D341Med (cell line): ENCODE results near the gene ARHGEF10L.

ENCODE experiments used
- DNase-seq: peaks from one replicate; pipeline ENCODE4 v3.0.0; 2012; ENCODE audit warnings: low spot score

ARHGEF10L gene

GRCh38 chr1:17594026-17594425, 54.5 kb downstream of the ARHGEF10L start:
- no peak for DNase-seq

DNA sequence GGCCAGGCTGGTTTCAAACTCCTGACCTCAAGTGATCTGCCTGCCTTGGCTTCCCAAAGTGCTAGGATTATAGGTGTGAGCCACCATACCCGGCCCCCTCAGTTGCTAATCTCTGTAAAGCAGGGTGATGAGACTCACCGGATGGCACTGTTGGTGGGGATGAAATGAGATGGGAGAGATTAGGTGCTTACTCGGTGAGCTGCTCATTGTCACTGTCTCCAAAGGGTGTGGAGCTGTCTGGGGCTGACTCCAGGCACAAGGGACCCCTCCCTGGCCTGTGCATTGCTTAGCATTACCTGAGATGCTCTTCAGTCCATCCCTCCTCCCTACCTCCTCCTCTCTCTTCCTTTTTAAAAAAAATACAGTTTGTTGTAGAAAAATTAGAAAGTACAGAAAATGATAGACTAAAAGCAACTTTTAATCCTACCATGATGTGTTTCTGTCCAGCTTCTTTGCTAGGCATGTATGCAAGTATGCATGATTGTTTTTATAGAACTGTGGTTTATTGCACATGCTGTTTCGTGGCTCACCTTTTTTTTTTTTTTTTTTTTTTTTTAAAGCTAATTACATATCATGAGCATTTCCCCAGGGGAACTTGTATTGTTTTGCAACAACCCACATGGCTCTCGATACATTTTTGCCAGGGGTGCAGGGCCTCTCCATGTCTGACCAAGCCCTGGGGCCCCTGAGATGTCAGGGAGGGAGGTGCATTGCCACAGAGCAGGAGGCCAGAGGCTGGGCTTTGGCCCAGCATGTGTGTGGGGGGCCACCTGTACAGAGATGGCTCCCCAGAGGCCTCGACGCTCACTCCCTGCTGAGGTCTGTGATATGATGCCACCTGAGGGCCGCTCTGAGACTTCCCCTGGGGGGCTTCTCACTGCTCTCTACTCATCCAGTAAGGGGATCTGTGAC, 55.4 kb downstream of the ARHGEF10L start:
- no peak for DNase-seq

- DNase-seq: no peak
These were observed 56.1 kb downstream of the ARHGEF10L start for GRCh38 chr1:17595602-17595925.

GRCh38 chr1:17596186-17596585, 56.7 kb downstream of the ARHGEF10L start:
- no peak for DNase-seq

DNA sequence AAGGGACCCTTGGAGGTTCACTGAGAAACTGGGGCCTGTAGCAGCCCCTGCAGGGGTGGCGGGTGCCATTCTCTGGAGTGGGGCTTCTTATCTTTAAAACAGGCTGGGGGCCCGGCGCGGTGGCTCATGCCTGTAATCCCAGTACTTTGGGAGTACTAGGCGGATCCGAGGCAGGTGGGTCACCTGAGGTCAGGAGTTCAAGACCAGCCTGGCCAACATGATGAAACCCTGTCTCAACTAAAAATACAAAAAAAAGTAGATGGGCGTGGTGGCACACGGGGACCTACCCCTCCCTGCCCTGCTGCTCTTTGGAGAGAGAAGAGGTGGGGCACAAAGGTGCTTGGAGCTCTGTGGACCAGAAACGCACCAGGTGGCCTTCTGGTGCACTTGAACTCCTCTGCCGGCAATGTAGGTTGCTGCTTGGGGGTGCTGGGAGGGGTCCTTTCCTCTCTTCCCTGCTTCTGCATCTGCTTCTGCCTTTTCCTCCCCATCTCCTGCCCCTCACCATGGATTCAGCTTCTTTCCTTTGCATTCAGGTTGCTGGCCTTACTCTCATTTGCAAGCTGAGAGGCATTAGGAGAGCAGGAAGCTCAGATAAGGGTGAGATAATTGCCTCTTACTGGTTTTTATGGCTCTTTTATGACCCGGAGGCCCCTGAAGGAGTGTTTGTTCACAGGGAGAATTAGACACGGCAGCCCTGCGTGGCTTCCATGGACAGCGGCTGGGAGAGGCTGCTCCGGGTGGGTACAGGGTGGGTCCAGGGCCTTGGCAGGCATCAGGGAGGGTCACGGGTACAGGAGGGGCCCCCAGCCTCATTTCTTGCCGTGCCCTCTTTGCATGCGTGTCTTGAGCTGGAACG, 57.4 kb downstream of the ARHGEF10L start:
- DNase-seq: no peak

DNA sequence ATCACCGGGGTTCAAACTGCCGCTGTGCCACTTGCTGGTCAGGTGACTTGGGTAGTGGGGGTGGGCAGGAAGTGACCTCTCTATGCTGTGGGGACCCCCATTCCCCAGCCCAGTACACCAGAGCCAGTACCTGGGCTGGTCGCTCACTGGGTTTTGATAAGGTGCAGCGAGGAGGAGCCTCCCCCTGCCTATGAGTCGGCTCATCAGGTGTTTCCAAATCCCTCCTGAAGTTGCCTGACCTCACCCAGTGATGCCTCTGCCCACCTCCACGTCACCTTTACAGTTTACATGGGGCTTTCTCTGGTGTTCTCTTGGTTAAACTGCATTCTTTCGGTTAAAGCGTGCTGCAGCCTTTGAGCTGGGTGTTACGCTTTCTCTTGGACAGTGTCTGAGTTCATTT, 58.2 kb downstream of the ARHGEF10L start:
- DNase-seq: no peak

- DNase-seq: no peak
These were observed 58.8 kb downstream of the ARHGEF10L start for GRCh38 chr1:17598251-17598650.

DNA sequence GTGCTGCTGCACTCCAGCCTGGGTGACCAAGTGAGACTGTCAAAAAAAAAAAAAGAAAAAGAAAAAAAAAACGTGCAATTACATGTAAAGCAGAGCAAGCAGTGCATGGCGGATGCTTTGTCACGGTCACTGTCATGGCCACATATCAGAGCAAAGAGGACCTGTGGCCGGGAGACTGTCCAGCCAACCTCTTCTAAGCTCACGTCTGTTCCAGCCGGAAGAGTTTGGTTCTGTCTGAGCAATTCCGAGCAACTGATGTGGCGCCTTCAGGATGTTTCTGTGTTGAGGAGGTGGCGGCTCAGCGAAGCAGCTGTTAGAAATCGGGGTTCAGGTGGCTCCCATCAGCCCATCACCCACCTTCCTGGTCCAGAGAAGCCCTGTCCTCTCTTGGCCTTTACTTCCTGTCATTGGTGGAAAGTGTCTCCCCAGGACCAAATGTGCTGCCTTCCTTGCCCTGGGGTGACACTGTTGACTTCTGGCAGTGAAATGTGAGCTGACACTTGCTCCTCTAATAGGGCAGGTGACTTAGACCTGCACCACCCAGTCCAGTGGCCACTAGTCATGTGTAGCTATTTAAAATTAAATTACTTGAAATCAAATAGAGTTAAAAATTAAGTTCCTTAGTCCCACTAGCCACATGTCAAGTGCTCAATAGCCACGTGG, 59.9 kb downstream of the ARHGEF10L start:
- DNase-seq: no peak

DNA sequence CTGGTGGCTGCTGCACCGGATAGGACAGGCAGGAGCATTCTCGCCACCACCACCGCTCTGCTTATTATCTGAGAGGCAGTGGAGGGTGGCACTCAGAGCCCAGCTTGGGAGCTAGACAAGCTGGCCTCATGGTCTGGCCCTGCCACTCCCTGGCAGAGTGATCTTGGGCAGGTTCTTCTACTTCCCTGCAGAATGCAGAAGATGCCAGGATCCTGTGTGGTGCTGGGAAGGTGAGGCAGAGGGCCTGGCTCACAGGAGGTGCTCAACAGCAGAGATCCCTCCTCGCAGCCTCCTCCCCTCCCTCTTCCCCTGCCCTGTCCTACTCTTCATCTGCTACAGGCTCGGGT, 60.4 kb downstream of the ARHGEF10L start:
- no peak for DNase-seq

DNA sequence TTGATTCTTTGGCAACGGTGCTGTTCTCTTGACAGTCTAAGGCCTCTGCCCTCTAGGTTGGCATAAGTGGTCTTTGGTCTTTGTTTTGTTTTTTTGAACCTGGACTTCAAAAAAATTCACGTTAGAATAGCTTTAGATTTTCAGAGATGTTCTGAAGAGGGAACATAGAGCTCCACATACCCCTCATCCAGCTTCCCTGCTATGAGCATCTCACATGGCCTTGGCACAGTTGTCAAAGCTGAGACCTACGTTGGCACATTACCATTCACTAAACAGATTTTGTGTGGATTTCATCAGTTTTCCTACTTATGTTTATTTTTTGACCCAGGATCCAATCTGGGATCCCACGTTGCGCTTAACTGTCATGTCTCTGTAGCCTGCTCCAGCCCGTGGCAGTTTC, 60.8 kb downstream of the ARHGEF10L start:
- no peak for DNase-seq

- no peak for DNase-seq
These were observed 62.3 kb downstream of the ARHGEF10L start for GRCh38 chr1:17601643-17602382.

- no peak for DNase-seq
These were observed 63.8 kb downstream of the ARHGEF10L start for GRCh38 chr1:17603091-17603841.

DNA sequence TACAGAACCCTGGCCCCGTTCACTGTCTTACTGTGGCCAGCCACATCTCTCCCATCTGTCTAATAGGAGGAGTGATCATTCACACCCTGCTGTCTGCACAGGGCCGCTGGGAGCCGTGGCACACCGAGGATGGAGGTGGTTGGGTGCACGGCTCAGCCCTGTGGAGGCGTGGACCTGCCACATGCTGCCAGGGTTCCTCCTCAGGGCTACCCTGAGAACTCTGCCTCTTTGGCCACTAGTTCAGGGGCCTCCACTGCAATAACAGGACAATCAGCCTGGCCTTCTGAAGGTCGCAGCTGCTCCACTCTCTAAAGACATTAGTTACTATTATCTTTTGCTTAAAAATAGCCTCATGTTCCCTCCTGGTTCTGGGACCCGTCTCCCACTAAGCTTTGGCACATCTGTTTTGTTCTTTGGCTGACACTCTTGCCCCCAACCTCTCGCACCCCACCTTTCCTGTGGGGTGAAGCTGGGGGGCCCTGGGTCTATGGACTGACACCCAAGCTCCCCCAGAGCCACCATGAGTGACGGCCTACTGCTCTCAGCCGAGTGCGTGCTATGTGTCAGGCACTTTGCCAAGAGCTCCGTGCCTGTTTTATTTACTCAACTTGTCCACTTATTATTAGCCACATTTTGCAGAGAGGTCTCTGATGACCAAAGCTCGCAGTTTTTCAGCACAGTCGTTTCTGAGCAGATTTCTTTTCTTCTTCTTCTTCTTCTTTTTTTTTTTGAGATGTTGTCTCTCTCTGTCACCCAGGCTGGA, 66.3 kb downstream of the ARHGEF10L start:
- DNase-seq: no peak

DNA sequence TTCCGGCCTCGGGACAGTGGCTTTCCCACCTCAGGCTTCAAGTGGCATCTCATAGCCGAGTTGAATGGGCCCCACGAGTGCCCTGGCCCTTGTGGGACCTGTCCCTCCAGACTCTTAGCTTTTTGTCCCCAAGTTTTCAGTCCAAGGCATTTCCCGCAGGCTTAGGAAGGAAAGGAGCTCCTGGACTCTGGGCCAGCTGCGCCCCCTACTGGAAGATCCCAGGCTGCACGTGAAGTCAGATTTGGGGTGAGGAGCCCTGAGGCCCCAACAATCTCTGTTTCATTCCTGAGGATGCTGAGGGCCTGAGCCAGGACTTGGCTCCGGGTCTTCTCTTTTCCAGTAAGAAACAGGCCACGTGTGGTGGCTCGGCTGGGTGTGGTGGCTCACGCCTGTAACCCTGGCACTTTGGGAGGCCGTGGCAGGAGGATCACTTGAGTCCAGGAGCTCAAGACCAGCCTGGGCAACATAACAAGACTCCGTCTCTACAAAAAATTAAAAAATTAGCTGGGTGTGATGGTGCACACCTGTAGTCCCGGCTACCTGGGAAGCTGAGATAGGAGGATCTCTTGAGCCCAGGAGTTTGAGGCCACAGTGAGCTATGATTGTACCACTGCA, 67.4 kb downstream of the ARHGEF10L start:
- peak; percentile 72 for DNase-seq

DNA sequence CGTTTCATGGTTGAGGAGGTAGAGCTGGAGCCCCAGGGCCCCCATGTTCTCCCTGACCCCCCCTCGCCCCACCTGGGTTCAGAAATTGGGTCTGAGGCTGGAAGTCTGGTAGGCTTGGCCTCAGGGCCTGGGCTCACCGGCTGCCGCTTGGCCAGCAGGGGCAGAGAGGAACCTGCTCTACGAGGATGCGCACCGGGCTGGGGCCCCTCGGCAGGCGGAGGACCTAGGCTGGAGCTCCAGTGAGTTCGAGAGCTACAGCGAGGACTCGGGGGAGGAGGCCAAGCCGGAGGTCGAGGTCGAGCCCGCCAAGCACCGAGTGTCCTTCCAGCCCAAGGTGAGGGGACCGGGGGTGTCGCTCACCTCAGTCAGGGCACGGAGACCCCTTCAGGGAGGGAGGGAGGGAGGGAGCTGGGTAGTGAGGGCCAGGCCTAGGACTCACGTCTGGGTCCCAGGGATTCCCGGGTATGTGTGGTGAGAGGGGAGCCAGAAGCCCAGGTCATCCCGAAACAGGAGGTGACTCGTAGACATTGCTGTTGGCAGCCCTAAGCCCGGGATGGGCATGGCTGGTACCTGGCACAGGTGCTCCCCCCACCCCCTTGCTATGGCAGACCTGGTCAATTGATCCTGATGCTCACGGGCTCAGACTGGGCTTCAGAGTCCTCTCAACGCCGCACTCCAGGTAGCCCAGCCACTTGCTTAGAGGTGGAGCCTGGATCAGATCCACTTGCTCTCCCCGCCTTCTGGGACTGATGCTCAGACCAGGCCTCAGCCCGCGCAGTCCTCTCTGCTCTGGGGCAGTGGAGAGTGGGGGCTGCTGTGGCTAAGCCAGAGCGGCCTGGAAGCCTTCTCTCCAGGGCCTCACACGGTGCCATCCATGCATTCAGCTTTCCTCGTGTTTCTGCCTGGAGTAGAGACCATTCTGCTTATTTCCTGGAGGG, 68.4 kb downstream of the ARHGEF10L start:
- DNase-seq: no peak

- no peak for DNase-seq
These were observed 70.0 kb downstream of the ARHGEF10L start for GRCh38 chr1:17609529-17609928.

- DNase-seq: no peak
These were observed 70.6 kb downstream of the ARHGEF10L start for GRCh38 chr1:17610085-17610484.

DNA sequence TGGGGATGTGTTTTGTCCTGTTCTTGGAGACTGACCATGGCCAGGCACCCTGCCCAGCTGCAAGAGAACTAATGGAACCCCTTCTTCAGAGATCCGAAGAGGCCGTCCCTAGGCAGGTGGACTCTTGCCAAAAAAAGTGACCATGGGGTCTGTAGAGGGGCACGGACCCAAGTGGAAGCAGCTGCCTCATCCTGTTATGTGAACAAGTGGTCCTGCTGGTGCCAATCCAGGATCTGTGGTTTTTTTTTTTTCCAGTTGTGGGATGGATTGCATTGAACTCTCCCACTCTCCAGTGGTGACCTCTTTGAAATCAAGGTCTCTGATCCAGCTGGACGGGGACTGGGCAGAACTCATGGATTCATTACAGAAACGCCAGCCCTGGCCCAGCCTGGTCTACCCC, 71.2 kb downstream of the ARHGEF10L start:
- no peak for DNase-seq

- DNase-seq: no peak
These were observed 72.5 kb downstream of the ARHGEF10L start for GRCh38 chr1:17611991-17612390.
